ENCODE data around the gene RNF135. TPM values are rescaled to one million over a fixed set of nuclear protein-coding genes. Genes with fewer than 3 reads are reported as not detected.

RNF135 gene
- total RNA-seq, 1 experiment from 2014 or later, result 11.2 TPM

DNA sequence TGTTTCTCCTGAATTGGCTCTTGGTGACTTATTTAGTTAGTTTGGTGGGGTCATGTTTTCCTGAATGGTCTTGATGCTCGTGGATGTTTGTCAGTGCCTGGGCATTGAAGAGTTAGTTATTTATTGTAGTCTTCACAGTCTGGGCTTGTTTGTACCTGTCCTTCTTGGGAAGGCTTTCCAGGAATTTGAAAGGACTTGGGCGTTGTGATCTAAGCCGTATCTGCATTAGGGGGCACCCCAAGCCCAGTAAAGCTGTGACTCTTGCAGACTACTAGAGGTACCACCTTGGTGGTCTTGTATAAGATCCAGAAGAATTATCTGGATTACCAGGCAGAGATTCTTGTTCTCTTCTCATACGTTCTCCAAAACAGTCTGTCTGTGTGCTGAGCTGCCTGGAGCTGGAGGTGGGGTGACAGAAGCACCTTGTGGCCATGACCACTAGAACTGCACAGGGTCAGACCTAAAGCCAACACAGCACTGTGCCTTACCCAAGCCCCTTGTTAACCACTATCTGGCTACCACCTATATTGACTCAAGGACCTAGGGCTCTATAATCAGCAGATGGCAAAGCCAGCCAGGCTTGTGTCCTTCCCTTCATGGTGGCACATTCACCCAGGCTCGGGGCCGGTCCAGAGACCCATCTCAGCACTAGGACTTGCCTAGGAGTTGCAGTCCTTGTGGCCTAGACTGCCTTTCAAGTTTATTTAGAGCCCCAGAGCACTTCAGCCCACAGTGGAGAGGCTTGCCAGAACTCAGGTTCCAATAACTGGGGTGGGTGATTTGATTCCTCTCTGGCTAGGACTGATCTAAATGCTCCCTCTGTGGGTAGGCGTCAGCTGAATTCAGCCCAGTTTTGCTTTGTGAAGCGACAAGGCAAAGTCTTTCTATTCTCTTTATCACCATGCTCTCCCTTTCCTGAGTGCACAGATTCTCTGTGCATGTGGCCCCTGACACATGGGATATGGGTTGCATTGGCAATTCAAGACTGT is 11.0 kb downstream of the RNF135 start:
- no TSS peak for BruUV-seq (replicated peaks)
- RAD21 ChIA-PET (ENCODE audit: low non-redundant PET in 1 of 2, low total read pairs in 2 of 2, uncharacterized antibody in 2 of 2, unreplicated experiment in 2 of 2), result no interaction called here
- no peak overlapping the region for H3K4me2 ChIP-seq (ENCODE audit: low read length)
- no peaks in the 10 kb centered on the region for H3K36me3 ChIP-seq (ENCODE audit: control insufficient read depth in 1 of 2, insufficient read depth in 2 of 2, low read length in 2 of 2)
- ATAC-seq (no peak; the same call in 1 of the 2 replicates), DNase-seq (ENCODE audit: low read depth, low spot score) (no peak)
- H3K79me2 ChIP-seq (ENCODE audit: insufficient read depth, low read length), result no peaks in the 10 kb centered on the region
- TF ChIP-seq JUND (IDR thresholded peaks at IDR 0.05) (no peak), ATF3 (IDR thresholded peaks at IDR 0.05) (no peak), YY1 (IDR thresholded peaks at IDR 0.05; ENCODE audit: extremely low read depth, insufficient replicate concordance, low read depth, low read length) (no peak), EGR1 (IDR thresholded peaks at IDR 0.05; ENCODE audit: low read depth) (no peak), FOSL1 (IDR thresholded peaks at IDR 0.05; ENCODE audit: low read depth) (no peak), POLR2AphosphoS5 (IDR thresholded peaks at IDR 0.05; ENCODE audit: low read depth, low read length) (no peak), ZNF274 (IDR thresholded peaks at IDR 0.05; ENCODE audit: low read depth, low read length) (no peak), EZH2phosphoT487 (IDR thresholded peaks at IDR 0.05; ENCODE audit: borderline replicate concordance) (no peak), TCF7L2 (IDR thresholded peaks at IDR 0.05; ENCODE audit: borderline replicate concordance, extremely low read depth, insufficient read depth, insufficient read length) (no peak), ZFX (IDR thresholded peaks at IDR 0.05) (no peak), CEBPB (IDR thresholded peaks at IDR 0.05; ENCODE audit: low read depth) (no peak)
- TF ChIP-seq, protein P1, sequence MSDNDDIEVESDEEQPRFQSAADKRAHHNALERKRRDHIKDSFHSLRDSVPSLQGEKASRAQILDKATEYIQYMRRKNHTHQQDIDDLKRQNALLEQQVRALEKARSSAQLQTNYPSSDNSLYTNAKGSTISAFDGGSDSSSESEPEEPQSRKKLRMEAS (IDR thresholded peaks at IDR 0.05), result no peak
- TF ChIP-seq, protein P2, sequence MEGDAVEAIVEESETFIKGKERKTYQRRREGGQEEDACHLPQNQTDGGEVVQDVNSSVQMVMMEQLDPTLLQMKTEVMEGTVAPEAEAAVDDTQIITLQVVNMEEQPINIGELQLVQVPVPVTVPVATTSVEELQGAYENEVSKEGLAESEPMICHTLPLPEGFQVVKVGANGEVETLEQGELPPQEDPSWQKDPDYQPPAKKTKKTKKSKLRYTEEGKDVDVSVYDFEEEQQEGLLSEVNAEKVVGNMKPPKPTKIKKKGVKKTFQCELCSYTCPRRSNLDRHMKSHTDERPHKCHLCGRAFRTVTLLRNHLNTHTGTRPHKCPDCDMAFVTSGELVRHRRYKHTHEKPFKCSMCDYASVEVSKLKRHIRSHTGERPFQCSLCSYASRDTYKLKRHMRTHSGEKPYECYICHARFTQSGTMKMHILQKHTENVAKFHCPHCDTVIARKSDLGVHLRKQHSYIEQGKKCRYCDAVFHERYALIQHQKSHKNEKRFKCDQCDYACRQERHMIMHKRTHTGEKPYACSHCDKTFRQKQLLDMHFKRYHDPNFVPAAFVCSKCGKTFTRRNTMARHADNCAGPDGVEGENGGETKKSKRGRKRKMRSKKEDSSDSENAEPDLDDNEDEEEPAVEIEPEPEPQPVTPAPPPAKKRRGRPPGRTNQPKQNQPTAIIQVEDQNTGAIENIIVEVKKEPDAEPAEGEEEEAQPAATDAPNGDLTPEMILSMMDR (IDR thresholded peaks at IDR 0.05 in 2 of 3, conservative IDR thresholded peaks at IDR 0.05 in 1 of 3; ENCODE audit: borderline replicate concordance in 1 of 3, insufficient read depth in 1 of 3, low read depth in 2 of 3, low read length in 2 of 3), result no peak
- H3K4me3 ChIP-seq (replicated peaks in 1 of 2; ENCODE audit: low read depth in 1 of 2, low read length in 2 of 2), result no peak overlapping the region
- H3K9me2 ChIP-seq (ENCODE audit: insufficient read depth), result no peaks in the 10 kb centered on the region
- POLR2A ChIA-PET, result no interaction called here
- no peaks in the 10 kb centered on the region for H3K27me3 ChIP-seq (ENCODE audit: insufficient read depth, low read length)
- no peaks in the 10 kb centered on the region for H3K9me3 ChIP-seq (ENCODE audit: control insufficient read depth in 1 of 2, insufficient read depth in 1 of 2, low read depth in 1 of 2, low read length in 2 of 2)
- no peak overlapping the region for H3K9ac ChIP-seq (ENCODE audit: low read length)
- no peak overlapping the region for H3K27ac ChIP-seq (ENCODE audit: low read depth, low read length)
- H2AFZ ChIP-seq (ENCODE audit: low read depth, low read length, poor library complexity, severe bottlenecking), result no peak overlapping the region
- H4K20me1 ChIP-seq (ENCODE audit: insufficient read depth), result no peaks in the 10 kb centered on the region
- intact Hi-C loops (cut with micrococcal nuclease), result no loop called here
- CTCF ChIA-PET, result no interaction called here
- H3K4me1 ChIP-seq (ENCODE audit: control insufficient read depth in 1 of 2, insufficient read depth in 2 of 2, low read length in 2 of 2), result no peaks in the 10 kb centered on the region

Measured in HCT116 (cell line).